Trophoblast cell (in vitro differentiated cells and primary cell): ENCODE measurements around the gene SORT1.

Experiments used
- DNase-seq, 2 donors: peaks; one replicate each; pipeline ENCODE4 v3.0.0-alpha.2; 2016
- H2AFZ ChIP-seq: 2 replicates; pipeline ENCODE4 v1.6.1; 2013; ENCODE audit warnings: low read length, moderate library complexity, mild to moderate bottlenecking; ENCODE audit not compliant: insufficient read depth, poor library complexity
- H2AK5ac ChIP-seq: 2 replicates; pipeline ENCODE4 v1.6.1; 2013; ENCODE audit warnings: mild to moderate bottlenecking, low read length
- H2BK120ac ChIP-seq: 2 replicates; pipeline ENCODE4 v1.6.1; 2013; ENCODE audit warnings: low read length, mild to moderate bottlenecking, moderate library complexity; ENCODE audit not compliant: insufficient read depth, poor library complexity
- H2BK12ac ChIP-seq: 2 replicates; pipeline ENCODE4 v1.6.1; 2013; ENCODE audit warnings: mild to moderate bottlenecking, low read length, moderate library complexity
- H2BK5ac ChIP-seq: 2 replicates; pipeline ENCODE4 v1.6.1; 2013; ENCODE audit warnings: low read length, low read depth, moderate library complexity, mild to moderate bottlenecking; ENCODE audit not compliant: poor library complexity
- H3K14ac ChIP-seq: 2 replicates; pipeline ENCODE4 v1.6.1; 2013; ENCODE audit warnings: mild to moderate bottlenecking, low read length
- H3K18ac ChIP-seq: 2 replicates; pipeline ENCODE4 v1.6.1; 2013; ENCODE audit warnings: mild to moderate bottlenecking, low read length
- H3K23ac ChIP-seq: 2 replicates; pipeline ENCODE4 v1.6.1; 2013; ENCODE audit warnings: low read length
- H3K27ac ChIP-seq: 2 replicates; pipeline ENCODE4 v1.5.1; 2013; ENCODE audit warnings: low read depth, mild to moderate bottlenecking, inconsistent platforms, low read length, moderate library complexity
- H3K27me3 ChIP-seq: 2 replicates; pipeline ENCODE4 v1.6.1; 2013; ENCODE audit warnings: inconsistent platforms, mild to moderate bottlenecking, low read length, moderate library complexity; ENCODE audit not compliant: insufficient read depth
- H3K36me3 ChIP-seq, 2 experiments: 1 replicate in 1 of 2; 2 replicates in 1 of 2; pipeline ENCODE4 v1.6.1; 2013; ENCODE audit warnings: low read length in 2 of 2, mild to moderate bottlenecking in 2 of 2, moderate library complexity in 1 of 2; ENCODE audit not compliant: insufficient read depth in 2 of 2, control insufficient read depth in 1 of 2
- H3K4ac ChIP-seq: 2 replicates; pipeline ENCODE4 v1.6.1; 2013; ENCODE audit warnings: low read depth, mild to moderate bottlenecking, low read length, moderate library complexity
- H3K4me1 ChIP-seq, 2 experiments: 1 replicate in 1 of 2; 2 replicates in 1 of 2; pipeline ENCODE4 v1.6.1; 2013; ENCODE audit warnings: low read length in 2 of 2, mild to moderate bottlenecking in 2 of 2, moderate library complexity in 1 of 2; ENCODE audit not compliant: insufficient read depth in 2 of 2, control insufficient read depth in 1 of 2
- H3K4me2 ChIP-seq: 2 replicates; pipeline ENCODE4 v1.6.1; 2013; ENCODE audit warnings: inconsistent platforms, mild to moderate bottlenecking, low read length, moderate library complexity
- H3K4me3 ChIP-seq: 2 replicates; pipeline ENCODE4 v1.5.1; 2013; ENCODE audit warnings: mild to moderate bottlenecking, low read depth, low read length, inconsistent platforms
- H3K79me1 ChIP-seq: one replicate; pipeline ENCODE4 v1.6.1; 2013; ENCODE audit warnings: low read length
- H3K79me2 ChIP-seq: 2 replicates; pipeline ENCODE4 v1.6.1; 2013; ENCODE audit warnings: low read length, mild to moderate bottlenecking; ENCODE audit not compliant: control insufficient read depth, insufficient read depth, poor library complexity
- H3K9ac ChIP-seq: 2 replicates; pipeline ENCODE4 v1.6.1; 2013; ENCODE audit warnings: mild to moderate bottlenecking, low read length
- H3K9me3 ChIP-seq: 2 replicates; pipeline ENCODE4 v1.6.1; 2013; ENCODE audit warnings: low read depth, mild to moderate bottlenecking, control low read depth, inconsistent platforms, low read length; ENCODE audit not compliant: insufficient read depth
- H4K12ac ChIP-seq: 2 replicates; pipeline ENCODE4 v1.6.1; 2013; ENCODE audit warnings: low read depth, mild to moderate bottlenecking, low read length, moderate library complexity
- H4K8ac ChIP-seq: 2 replicates; pipeline ENCODE4 v1.6.1; 2013; ENCODE audit warnings: low read depth, mild to moderate bottlenecking, low read length, moderate library complexity
- H4K91ac ChIP-seq: one replicate; pipeline ENCODE4 v1.6.1; 2013; ENCODE audit warnings: low read depth, mild to moderate bottlenecking, low read length, moderate library complexity
- WGBS: extraction: QIAGEN DNeasy Blood & Tissue Kit; methylation state at CpG from one replicate; pipeline ENCODE4 v1.1.7; 2013; ENCODE audit warnings: missing lambda C conversion rate; ENCODE audit not compliant: insufficient read length, insufficient coverage; ENCODE audit errors: extremely low coverage; 5-methylcytosine and 5-hydroxymethylcytosine counted together

Gene SORT1

DNA sequence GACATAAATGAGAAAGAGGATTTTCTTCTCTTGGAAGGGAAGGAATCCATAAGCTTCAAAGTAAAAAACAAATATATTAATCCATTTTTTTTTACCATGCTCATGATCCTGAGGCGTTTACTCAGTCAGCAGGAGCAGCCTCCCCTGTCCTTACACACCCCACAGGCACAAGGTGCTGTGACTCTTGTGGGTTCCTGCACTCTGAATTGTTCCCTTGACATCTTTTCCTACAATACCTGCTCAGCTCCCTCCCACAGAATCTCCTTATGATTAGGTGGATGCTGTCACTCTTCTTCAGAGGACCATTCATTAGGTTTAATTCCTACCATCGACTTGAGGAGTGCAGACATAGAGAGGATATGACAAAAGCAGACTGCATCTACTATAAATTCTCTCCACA, 104.7 kb downstream of the SORT1 start:
- no peak overlapping the region for H3K18ac ChIP-seq
- no peak overlapping the region for H3K14ac ChIP-seq
- WGBS: no CpG with 5 or more reads among the region's 2 CpGs
- no peak overlapping the region for H3K23ac ChIP-seq
- peaks cover 10% of the 10 kb centered on the region for H3K79me2 ChIP-seq
- peaks cover 24% of the 10 kb centered on the region in 2 experiments for H3K4me1 ChIP-seq
- H4K12ac ChIP-seq: no peak overlapping the region
- H2BK120ac ChIP-seq: peak overlapping the region; percentile 64
- H3K9ac ChIP-seq: no peak overlapping the region
- DNase-seq: no peak
- H3K9me3 ChIP-seq: no peaks in the 10 kb centered on the region
- H4K8ac ChIP-seq: no peak overlapping the region
- no peak overlapping the region for H2AFZ ChIP-seq
- H2BK5ac ChIP-seq: no peak overlapping the region
- H3K4me2 ChIP-seq: no peak overlapping the region
- H3K36me3 ChIP-seq: no peaks in the 10 kb centered on the region
- H3K27ac ChIP-seq: no peak overlapping the region
- H2AK5ac ChIP-seq: no peak overlapping the region
- H3K27me3 ChIP-seq: no peaks in the 10 kb centered on the region
- peaks cover 31% of the 10 kb centered on the region for H3K79me1 ChIP-seq
- H3K4ac ChIP-seq: no peak overlapping the region
- H3K4me3 ChIP-seq: no peak overlapping the region
- H2BK12ac ChIP-seq: peak overlapping the region; percentile 37
- peak overlapping the region; percentile 32 for H4K91ac ChIP-seq

- Histone ChIP-seq H3K4me2 (no peak overlapping the region), H3K4me1 (peaks cover 17 to 18% of the 10 kb centered on the region in 2 experiments), H4K8ac (peak overlapping the region; percentile 46), H3K36me3 (no peaks in the 10 kb centered on the region), H3K18ac (peak overlapping the region; percentile 41), H3K4ac (no peak overlapping the region), H3K23ac (no peak overlapping the region), H2BK120ac (peak overlapping the region; percentile 79), H3K79me1 (peaks cover 25% of the 10 kb centered on the region), H3K9me3 (no peaks in the 10 kb centered on the region), H4K12ac (no peak overlapping the region), H3K4me3 (no peak overlapping the region), H3K27ac (no peak overlapping the region), H2BK5ac (no peak overlapping the region), H2AK5ac (peak overlapping the region; percentile 94), H3K14ac (no peak overlapping the region), H2BK12ac (peak overlapping the region; percentile 92), H3K9ac (no peak overlapping the region), H3K79me2 (peaks cover 4% of the 10 kb centered on the region), H3K27me3 (no peaks in the 10 kb centered on the region), H2AFZ (peak overlapping the region; percentile 37), H4K91ac (peak overlapping the region; percentile 73)
- DNase-seq: no peak
- no CpG with 5 or more reads among the region's 9 CpGs for WGBS
These were observed 105.4 kb downstream of the SORT1 start for GRCh38 chr1:109292364-109292763.

DNA sequence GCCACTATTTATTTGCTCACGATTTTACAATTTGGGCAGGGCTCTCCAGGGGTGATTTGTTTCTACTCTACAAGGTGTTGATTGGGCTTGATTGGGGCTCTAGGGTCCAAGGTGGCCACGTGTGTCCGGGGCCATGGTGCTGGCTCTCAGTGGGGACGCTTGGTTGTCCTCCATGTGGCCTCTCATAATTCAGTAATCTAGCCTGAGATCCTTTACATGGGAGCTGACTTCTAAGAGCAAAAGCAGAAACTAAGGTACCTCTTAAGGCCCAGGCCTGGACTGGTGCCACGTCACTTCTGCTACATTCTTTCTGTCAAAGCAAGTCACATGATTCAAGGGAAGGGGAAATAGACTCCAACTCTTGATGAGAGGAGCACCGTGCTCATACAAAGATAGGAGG, 106.7 kb downstream of the SORT1 start:
- Histone ChIP-seq H3K36me3 (no peaks in the 10 kb centered on the region), H4K12ac (no peak overlapping the region), H3K27ac (peak overlapping the region; percentile 14), H3K14ac (no peak overlapping the region), H3K4me1 (peaks cover 10 to 14% of the 10 kb centered on the region in 2 experiments), H2BK5ac (peak overlapping the region; percentile 11), H3K4me3 (no peak overlapping the region), H3K79me2 (no peaks in the 10 kb centered on the region), H4K91ac (peak overlapping the region; percentile 41), H3K79me1 (peaks cover 18% of the 10 kb centered on the region), H2BK12ac (peak overlapping the region; percentile 59), H3K4ac (no peak overlapping the region), H3K4me2 (no peak overlapping the region), H2AFZ (no peak overlapping the region), H2AK5ac (no peak overlapping the region), H3K18ac (no peak overlapping the region), H2BK120ac (peak overlapping the region; percentile 35), H3K9ac (no peak overlapping the region), H3K27me3 (no peaks in the 10 kb centered on the region), H3K9me3 (no peaks in the 10 kb centered on the region), H3K23ac (no peak overlapping the region), H4K8ac (no peak overlapping the region)
- WGBS: no CpG with 5 or more reads among the region's 6 CpGs
- DNase-seq: no peak

DNA sequence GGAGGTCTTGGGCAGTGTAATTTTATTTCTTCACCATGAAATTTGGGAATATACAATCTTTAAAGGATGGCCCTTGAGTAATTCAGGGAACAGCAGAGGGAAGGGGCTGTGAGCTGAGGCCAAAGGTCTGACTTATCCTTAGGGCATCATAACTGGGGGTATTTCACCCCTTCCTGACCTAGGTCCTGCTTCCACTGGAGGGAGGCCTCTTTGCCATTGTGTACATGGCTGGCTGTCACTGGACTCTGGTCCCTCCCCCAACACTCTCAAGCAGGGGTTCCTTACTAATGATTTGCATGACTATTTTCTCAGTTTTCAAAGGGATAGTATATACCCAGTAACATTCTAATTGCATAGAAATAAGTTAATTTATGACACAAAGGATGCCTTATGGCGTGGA, 107.6 kb downstream of the SORT1 start:
- H3K4me3 ChIP-seq: no peak overlapping the region
- no peaks in the 10 kb centered on the region for H3K79me2 ChIP-seq
- peak overlapping the region; percentile 5 for H2BK12ac ChIP-seq
- no peak overlapping the region for H3K23ac ChIP-seq
- no peak overlapping the region for H2BK120ac ChIP-seq
- H3K18ac ChIP-seq: no peak overlapping the region
- H3K4me1 ChIP-seq: peaks cover 5 to 11% of the 10 kb centered on the region in 2 experiments
- no peak overlapping the region for H3K4me2 ChIP-seq
- H4K12ac ChIP-seq: no peak overlapping the region
- no peak overlapping the region for H2BK5ac ChIP-seq
- no peak overlapping the region for H4K91ac ChIP-seq
- H3K14ac ChIP-seq: no peak overlapping the region
- no peak for DNase-seq
- no peak overlapping the region for H2AK5ac ChIP-seq
- no peaks in the 10 kb centered on the region for H3K9me3 ChIP-seq
- H3K79me1 ChIP-seq: peaks cover 11% of the 10 kb centered on the region
- H2AFZ ChIP-seq: no peak overlapping the region
- no peaks in the 10 kb centered on the region for H3K27me3 ChIP-seq
- H3K9ac ChIP-seq: no peak overlapping the region
- no peak overlapping the region for H4K8ac ChIP-seq
- no peaks in the 10 kb centered on the region for H3K36me3 ChIP-seq
- no peak overlapping the region for H3K4ac ChIP-seq
- no peak overlapping the region for H3K27ac ChIP-seq
- no CpG with 5 or more reads among the region's 1 CpG for WGBS
